Activated CD8-positive, alpha-beta T cell treated with anti-CD3 and anti-CD28 coated beads, Interleukin-2, amount 10 ng/mL, durations not matched to agents 7 days and 5 days (primary cell): ENCODE results near the gene FSCN2. TPM values are rescaled to one million over a fixed set of nuclear protein-coding genes. Genes with fewer than 3 reads are reported as not detected.
A peak's percentile ranks its signal among the peaks of the same experiment; 100 is the strongest.

ENCODE experiments used
- ATAC-seq: fragments of 150-1000 bp; cut with Tn5 transposase; one replicate; pipeline ENCODE4 v1.10.0; 2021; ENCODE audit warnings: moderate library complexity
- CTCF ChIA-PET: fragments of 350-600 bp; sonication (Branson Sonifier 250); formaldehyde crosslinking; loops from one replicate; lab custom pipeline; 2021; ENCODE audit warnings: antibody characterized with exemption; lab: Charles Lee
- POLR2A ChIA-PET: fragments of 350-600 bp; sonication (Branson Sonifier 250); formaldehyde crosslinking; loops from one replicate; lab custom pipeline; 2021; ENCODE audit warnings: antibody characterized with exemption; lab: Charles Lee
- DNase-seq: peaks from one replicate; pipeline ENCODE4 v3.0.0-alpha.2; 2020
- H3K27ac Mint-ChIP-seq: one replicate; pipeline ENCODE4 v1.8.0; 2021; ENCODE audit warnings: mild to moderate bottlenecking, mixed read lengths
- H3K27me3 Mint-ChIP-seq: one replicate; pipeline ENCODE4 v1.8.0; 2021; ENCODE audit warnings: low read depth, mixed read lengths
- H3K36me3 Mint-ChIP-seq: one replicate; pipeline ENCODE4 v1.8.0; 2021; ENCODE audit warnings: low read depth, mixed read lengths
- H3K4me1 Mint-ChIP-seq: one replicate; pipeline ENCODE4 v1.8.0; 2021; ENCODE audit warnings: low read depth, mixed read lengths
- H3K4me3 Mint-ChIP-seq: one replicate; pipeline ENCODE4 v1.8.0; 2021; ENCODE audit warnings: mild to moderate bottlenecking, mixed read lengths
- H3K9me3 Mint-ChIP-seq: one replicate; pipeline ENCODE4 v1.8.0; 2022; ENCODE audit warnings: mixed read lengths; ENCODE audit not compliant: insufficient read depth
- total RNA-seq, 2 experiments: library from RNA; stranded (reverse); gene quantifications; one replicate each; pipeline ENCODE4 v1.2.3, GENCODE V29; 2021

Gene FSCN2
- total RNA-seq, 2 experiments from 2014 or later, result 0.52 to 0.74 TPM

DNA sequence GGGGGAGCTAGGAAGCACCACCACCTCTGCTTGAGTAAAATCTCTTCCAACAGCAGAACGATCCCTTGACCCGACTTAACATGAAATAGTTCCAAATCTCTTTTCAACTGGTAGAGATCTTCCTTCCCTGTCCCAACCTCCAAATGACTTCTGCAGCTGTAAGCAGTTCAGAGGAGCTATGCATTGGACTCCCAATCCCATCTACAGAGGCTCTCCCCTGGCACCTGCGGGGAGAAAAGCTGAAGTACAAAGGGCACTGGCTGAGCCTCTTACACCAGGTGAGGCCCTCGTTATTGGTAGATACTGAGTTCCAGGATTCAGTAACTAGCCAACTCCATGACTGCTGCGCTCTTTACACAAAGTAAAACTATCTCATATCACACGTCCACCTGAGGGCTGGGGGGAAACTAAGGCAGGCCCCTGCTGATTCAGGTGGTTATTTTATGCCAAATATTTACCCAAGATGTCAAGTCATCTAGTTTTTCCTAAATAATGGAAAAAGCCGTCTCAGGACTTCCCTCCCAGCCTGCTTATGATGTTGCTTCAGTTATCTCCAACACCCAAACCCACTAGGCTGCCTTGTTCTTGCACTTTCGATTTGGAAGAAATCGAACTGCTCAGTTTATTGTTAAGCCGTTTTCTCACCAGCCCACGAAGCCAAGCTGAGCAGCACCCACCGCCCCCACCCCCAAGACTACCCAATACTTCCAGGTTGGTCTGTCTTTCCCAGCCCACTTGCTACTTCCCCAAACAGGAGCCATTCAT, 18.8 kb upstream of the FSCN2 start:
- H3K9me3 Mint-ChIP-seq, result no peaks in the 10 kb centered on the region
- H3K4me3 Mint-ChIP-seq, result peak overlapping the region; percentile 95
- ChIA-PET POLR2A (interaction anchor here (0.6 to 3.3 kb wide), 6 partner anchors 11 to 361 kb away, joined by 4 to 18 read pairs (median 5); partner anchors contain the start of gene SLC38A10), CTCF (interaction anchor here (0.8 to 2.1 kb wide), 5 partner anchors 25 to 256 kb away, joined by 3 to 7 read pairs (median 3); partner anchors contain the start of genes FAAP100 and SLC38A10)
- H3K27ac Mint-ChIP-seq, result peak overlapping the region; percentile 96
- peaks cover 18% of the 10 kb centered on the region for H3K4me1 Mint-ChIP-seq
- ATAC-seq (no peak), DNase-seq (no peak)
- peaks cover 4% of the 10 kb centered on the region for H3K27me3 Mint-ChIP-seq
- peaks cover 43% of the 10 kb centered on the region for H3K36me3 Mint-ChIP-seq

DNA sequence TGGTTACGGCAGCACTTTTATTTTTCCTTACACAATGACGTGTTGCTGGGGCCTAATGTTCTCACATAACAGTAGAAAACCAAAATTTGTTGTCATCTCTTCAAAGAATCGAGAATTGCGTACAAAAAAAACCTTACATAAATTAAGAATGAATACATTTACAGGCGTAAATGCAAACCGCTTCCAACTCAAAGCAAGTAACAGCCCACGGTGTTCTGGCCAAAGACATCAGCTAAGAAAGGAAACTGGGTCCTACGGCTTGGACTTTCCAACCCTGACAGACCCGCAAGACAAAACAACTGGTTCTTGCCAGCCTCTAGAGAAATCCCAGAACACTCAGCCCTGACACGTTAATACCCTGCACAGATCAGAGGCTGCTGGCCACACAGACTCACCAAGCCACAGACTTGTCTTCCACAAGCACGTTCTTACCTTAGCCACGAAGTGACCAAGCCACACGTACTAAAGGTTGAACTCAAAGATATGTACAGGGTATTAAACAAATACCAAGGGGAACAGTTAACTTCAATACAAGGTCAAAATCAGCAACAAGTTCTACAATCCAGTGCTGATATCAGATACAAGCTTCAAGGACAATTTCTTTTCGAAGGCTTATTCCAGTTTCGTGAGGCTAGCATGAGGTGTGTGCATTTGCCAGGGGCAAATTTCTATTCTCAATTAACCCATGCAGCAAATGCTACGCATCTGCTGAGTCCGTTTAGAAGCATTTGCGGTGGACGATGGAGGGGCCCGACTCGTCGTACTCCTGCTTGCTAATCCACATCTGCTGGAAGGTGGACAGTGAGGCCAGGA, 18.0 kb upstream of the FSCN2 start:
- Mint-ChIP-seq H3K4me3 (peak overlapping the region; percentile 95), H3K4me1 (peaks cover 18% of the 10 kb centered on the region), H3K36me3 (peaks cover 43% of the 10 kb centered on the region), H3K27ac (peak overlapping the region; percentile 96), H3K9me3 (no peaks in the 10 kb centered on the region), H3K27me3 (no peaks in the 10 kb centered on the region)
- CTCF ChIA-PET, result interaction anchor here (0.6 to 3.9 kb wide), 2 partner anchors 13 to 25 kb away, joined by 3 to 14 read pairs; no protein-coding TSS in a partner anchor
- POLR2A ChIA-PET, result interaction anchor here (0.7 to 3.3 kb wide), 8 partner anchors 11 to 939 kb away, joined by 3 to 18 read pairs (median 6); partner anchors contain the start of gene FAAP100
- no peak for ATAC-seq
- DNase-seq, result no peak

DNA sequence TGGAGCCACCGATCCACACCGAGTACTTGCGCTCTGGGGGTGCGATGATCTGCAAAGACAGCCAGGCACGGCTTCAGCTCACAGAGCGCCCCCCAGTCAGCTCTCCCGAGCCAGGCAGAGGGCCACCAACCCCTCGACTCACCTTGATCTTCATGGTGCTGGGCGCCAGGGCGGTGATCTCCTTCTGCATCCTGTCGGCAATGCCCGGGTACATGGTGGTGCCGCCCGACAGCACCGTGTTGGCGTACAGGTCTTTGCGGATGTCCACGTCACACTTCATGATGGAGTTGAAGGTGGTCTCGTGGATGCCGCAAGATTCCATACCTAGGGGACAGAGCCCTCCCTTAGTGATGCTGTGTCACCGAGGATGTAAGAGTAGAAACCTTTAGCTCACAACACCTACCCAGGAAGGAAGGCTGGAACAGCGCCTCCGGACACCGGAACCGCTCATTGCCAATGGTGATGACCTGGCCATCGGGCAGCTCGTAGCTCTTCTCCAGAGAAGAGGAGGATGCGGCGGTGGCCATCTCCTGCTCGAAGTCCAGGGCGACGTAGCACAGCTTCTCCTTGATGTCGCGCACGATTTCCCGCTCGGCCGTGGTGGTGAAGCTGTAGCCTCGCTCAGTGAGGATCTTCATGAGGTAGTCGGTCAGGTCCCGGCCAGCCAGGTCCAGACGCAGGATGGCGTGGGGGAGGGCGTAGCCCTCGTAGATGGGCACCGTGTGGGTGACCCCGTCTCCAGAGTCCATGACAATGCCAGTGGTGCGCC, 17.2 kb upstream of the FSCN2 start:
- Mint-ChIP-seq H3K4me3 (peak overlapping the region; percentile 95), H3K27ac (peak overlapping the region; percentile 96), H3K27me3 (no peaks in the 10 kb centered on the region), H3K36me3 (peaks cover 45% of the 10 kb centered on the region), H3K4me1 (peaks cover 23% of the 10 kb centered on the region), H3K9me3 (no peaks in the 10 kb centered on the region)
- CTCF ChIA-PET, result interaction anchor here (3.9 kb wide), 1 partner anchor 26 kb away, joined by 14 read pairs; no protein-coding TSS in a partner anchor
- POLR2A ChIA-PET, result interaction anchor here (0.6 to 3.0 kb wide), 7 partner anchors 12 to 416 kb away, joined by 3 to 13 read pairs (median 5); partner anchors contain the start of gene FAAP100
- DNase-seq (peak; percentile 71), ATAC-seq (no peak)

DNA sequence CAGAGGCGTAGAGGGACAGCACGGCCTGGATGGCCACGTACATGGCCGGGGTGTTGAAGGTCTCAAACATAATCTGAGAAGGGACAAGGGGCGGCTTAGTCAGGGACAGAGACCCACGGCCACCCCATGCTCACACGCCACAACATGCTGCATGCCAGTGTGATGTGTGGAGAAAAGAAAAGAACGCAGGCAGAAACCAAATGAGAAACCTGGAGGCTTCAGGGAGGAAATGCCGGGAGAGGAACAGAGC, 16.7 kb upstream of the FSCN2 start:
- ChIA-PET CTCF (interaction anchor here (3.9 kb wide), 1 partner anchor 27 kb away, joined by 14 read pairs; no protein-coding TSS in a partner anchor), POLR2A (interaction anchor here (1.0 to 3.0 kb wide), 6 partner anchors 12 to 40 kb away, joined by 4 to 13 read pairs (median 8); partner anchors contain the start of gene FAAP100)
- no peaks in the 10 kb centered on the region for H3K9me3 Mint-ChIP-seq
- DNase-seq (no peak), ATAC-seq (no peak)
- no peaks in the 10 kb centered on the region for H3K27me3 Mint-ChIP-seq
- peak overlapping the region; percentile 96 for H3K27ac Mint-ChIP-seq
- peaks cover 46% of the 10 kb centered on the region for H3K36me3 Mint-ChIP-seq
- peak overlapping the region; percentile 95 for H3K4me3 Mint-ChIP-seq
- peaks cover 29% of the 10 kb centered on the region for H3K4me1 Mint-ChIP-seq

DNA sequence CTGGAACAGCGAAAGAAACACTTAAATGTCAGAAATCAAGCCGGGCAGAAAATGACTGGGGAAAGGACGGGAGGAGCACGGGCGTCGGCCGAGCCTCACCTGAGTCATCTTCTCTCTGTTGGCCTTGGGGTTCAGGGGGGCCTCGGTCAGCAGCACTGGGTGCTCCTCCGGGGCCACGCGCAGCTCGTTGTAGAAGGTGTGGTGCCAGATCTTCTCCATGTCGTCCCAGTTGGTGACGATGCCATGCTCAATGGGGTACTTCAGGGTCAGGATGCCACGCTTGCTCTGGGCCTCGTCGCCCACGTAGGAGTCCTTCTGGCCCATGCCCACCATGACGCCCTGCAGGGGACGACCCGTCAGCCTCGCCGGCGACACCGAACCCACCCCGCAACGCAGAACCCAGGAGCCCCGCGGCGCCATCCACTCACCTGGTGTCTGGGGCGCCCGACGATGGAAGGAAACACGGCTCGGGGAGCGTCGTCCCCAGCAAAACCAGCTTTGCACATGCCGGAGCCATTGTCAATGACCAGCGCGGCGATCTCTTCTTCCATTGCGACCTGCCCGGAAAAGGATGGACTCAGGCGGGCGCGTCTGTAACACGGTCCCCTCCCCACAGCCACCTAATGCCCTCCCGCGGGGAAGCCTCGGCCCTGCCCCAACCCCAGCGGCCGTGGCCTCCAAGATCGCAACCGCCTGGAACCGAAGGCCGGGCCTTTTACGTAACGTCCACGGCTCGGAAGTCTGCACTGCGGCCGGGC, 16.2 kb upstream of the FSCN2 start:
- ChIA-PET POLR2A (interaction anchor here (0.5 to 3.0 kb wide), 7 partner anchors 11 to 1734 kb away, joined by 3 to 13 read pairs (median 7); partner anchors contain the start of gene FAAP100), CTCF (interaction anchor here (3.9 kb wide), 1 partner anchor 27 kb away, joined by 14 read pairs; no protein-coding TSS in a partner anchor)
- DNase-seq (peak; percentile 64), ATAC-seq (peak; percentile 20)
- H3K36me3 Mint-ChIP-seq, result peaks cover 50% of the 10 kb centered on the region
- H3K9me3 Mint-ChIP-seq, result no peaks in the 10 kb centered on the region
- peak overlapping the region; percentile 95 for H3K4me3 Mint-ChIP-seq
- peak overlapping the region; percentile 96 for H3K27ac Mint-ChIP-seq
- H3K27me3 Mint-ChIP-seq, result no peaks in the 10 kb centered on the region
- peaks cover 32% of the 10 kb centered on the region for H3K4me1 Mint-ChIP-seq

DNA sequence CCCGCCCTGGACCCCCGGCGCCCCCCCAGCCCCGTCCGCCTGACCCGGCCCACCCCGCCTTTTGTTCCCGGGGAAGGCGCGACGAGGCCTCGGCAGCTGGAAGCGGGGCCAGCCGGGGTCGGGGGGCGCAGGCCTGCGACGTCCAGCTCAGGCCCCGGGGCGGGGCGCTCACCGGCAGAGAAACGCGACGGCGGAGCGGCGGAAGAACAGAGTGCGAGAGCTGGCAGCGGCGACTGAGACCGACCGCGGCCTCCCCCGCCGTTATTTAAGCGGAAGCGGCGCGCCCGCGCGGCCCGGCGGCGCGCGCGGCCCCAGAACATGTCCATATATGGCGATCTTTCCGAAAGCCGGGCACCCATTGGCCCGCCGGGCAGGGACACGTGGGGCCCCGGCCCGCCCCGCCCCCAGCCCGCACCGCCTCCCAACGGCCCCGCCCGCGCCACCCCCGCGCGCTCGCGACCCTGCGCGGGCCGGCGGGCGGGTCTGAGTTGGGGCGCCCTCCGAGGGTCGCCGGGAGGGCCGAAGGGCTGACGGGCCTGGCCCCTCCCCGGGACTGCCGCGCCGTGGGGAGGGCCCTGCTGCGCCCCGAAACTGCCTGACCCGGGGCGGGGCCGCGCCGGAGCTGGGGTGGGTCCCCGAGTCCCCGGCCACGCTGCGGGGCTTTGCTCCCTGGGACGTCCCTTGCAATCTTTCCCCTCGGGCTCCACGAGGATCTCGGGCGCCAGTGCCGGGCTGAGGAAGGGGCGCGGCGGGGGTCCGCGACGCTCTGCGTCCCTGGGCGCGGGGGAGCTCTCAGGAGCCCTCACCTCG, 15.4 kb upstream of the FSCN2 start, which contains the start of gene ACTG1:
ACTG1 (minus strand) TSS at position 238 of the 810 bp plus-strand sequence. CDS start 445 bp downstream, outside the sequence.
- H3K27ac Mint-ChIP-seq, result peak within 1 kb of the TSS; percentile 96
- POLR2A ChIA-PET, result interaction anchor here (0.5 to 3.0 kb wide), 9 partner anchors 9 to 1734 kb away, joined by 3 to 13 read pairs (median 4); partner anchors contain the start of gene FAAP100
- H3K4me1 Mint-ChIP-seq, result peaks cover 32% of the 10 kb centered on the region
- ATAC-seq (peak; percentile 59), DNase-seq (peak; percentile 93)
- no peaks in the 10 kb centered on the region for H3K27me3 Mint-ChIP-seq
- H3K4me3 Mint-ChIP-seq, result peak within 1 kb of the TSS; percentile 95
- H3K36me3 Mint-ChIP-seq, result peaks cover 50% of the 10 kb centered on the region
- CTCF ChIA-PET, result interaction anchor here (1.5 to 3.9 kb wide), 2 partner anchors 28 to 220 kb away, joined by 3 to 14 read pairs; no protein-coding TSS in a partner anchor
- no peaks in the 10 kb centered on the region for H3K9me3 Mint-ChIP-seq

DNA sequence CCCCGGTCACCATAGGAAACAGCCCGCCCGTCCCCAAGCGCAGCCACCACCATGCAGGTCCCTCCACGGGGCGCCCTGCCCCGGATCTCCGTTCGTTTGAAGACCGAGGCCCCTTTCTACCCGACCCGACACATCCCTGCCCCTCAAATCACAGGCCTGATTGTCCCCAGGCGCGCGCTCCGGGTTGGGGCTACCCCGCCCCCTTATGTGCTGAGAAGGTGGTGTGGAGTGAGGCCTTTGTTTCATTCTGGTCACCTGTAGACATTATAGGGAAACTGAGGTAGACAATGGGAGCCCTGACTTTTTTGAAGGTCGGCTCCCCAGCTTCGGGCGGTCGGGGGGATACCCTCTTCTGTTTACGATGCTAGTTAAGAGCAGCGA, 14.8 kb upstream of the FSCN2 start:
- H3K9me3 Mint-ChIP-seq, result no peaks in the 10 kb centered on the region
- peak overlapping the region; percentile 94 for H3K27ac Mint-ChIP-seq
- peak; percentile 85 for DNase-seq
- ATAC-seq, result peak; percentile 25
- peaks cover 34% of the 10 kb centered on the region for H3K4me1 Mint-ChIP-seq
- H3K4me3 Mint-ChIP-seq, result peak overlapping the region; percentile 88
- POLR2A ChIA-PET, result interaction anchor here (0.9 to 3.0 kb wide), 6 partner anchors 8 to 356 kb away, joined by 3 to 13 read pairs (median 4); no protein-coding TSS in a partner anchor
- H3K27me3 Mint-ChIP-seq, result no peaks in the 10 kb centered on the region
- H3K36me3 Mint-ChIP-seq, result peaks cover 48% of the 10 kb centered on the region
- CTCF ChIA-PET, result interaction anchor here (1.1 to 3.9 kb wide), 3 partner anchors 28 to 220 kb away, joined by 3 to 14 read pairs (median 3); no protein-coding TSS in a partner anchor

DNA sequence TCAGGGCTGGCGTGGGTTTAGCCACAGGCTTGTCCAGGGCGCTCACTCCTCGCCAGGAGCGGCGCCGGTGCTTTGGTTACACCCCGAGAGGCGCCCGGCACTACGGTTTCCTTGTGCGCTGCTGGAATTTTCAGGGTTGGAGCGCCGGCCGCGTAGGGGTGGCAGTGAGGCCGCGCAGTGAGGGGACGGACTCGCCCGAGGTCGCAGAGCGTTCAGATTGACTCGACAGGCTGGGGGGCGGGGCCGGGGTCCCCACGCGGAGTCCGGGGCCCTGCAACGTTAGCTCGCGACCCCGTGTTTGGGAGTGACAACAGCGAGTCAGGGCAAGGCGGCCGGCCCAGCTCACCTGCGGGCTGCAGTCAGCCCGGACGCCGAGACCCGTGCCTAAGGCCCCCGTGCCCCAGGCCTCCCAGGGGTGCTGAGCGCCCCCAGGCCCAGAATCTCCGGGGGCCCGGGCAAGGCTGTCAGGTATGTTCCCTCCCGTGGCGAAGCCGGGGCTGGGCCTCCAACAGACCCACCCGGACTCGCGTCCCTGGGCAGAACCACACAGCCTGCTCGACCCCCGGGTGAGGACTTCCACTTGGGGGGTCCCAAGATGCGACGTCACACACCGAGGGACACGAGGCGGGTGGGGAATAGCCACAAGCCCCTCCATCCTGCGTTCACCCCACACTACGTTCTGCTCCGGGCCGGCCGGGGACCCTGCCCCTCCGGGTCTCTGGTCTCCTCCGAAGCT, 14.3 kb upstream of the FSCN2 start:
- DNase-seq (peak; percentile 59), ATAC-seq (peak; percentile 2)
- ChIA-PET CTCF (interaction anchor here (1.1 to 3.9 kb wide), 3 partner anchors 29 to 221 kb away, joined by 3 to 14 read pairs (median 3); no protein-coding TSS in a partner anchor), POLR2A (interaction anchor here (0.6 to 2.4 kb wide), 7 partner anchors 8 to 355 kb away, joined by 3 to 9 read pairs (median 4); partner anchors contain the start of genes MRPL12, NDUFAF8 and TEPSIN)
- peak overlapping the region; percentile 88 for H3K4me3 Mint-ChIP-seq
- H3K27ac Mint-ChIP-seq, result peak overlapping the region; percentile 94
- no peaks in the 10 kb centered on the region for H3K27me3 Mint-ChIP-seq
- H3K4me1 Mint-ChIP-seq, result peaks cover 33% of the 10 kb centered on the region
- H3K9me3 Mint-ChIP-seq, result no peaks in the 10 kb centered on the region
- peaks cover 43% of the 10 kb centered on the region for H3K36me3 Mint-ChIP-seq

DNA sequence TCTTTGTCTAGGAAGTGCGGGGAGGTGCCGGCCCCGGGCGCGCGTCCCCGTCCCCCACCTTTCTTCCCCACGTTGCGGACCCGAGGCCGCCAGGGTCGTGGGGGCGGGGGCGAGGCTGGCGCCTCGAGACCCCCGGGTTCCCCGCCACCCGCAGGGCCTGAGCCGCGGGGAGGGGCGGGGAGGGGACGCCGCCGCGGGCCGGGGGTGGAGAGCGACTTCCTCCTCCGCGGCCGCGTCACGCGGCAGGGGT, 13.8 kb upstream of the FSCN2 start:
- peak overlapping the region; percentile 94 for H3K27ac Mint-ChIP-seq
- H3K9me3 Mint-ChIP-seq, result no peaks in the 10 kb centered on the region

More for the DNA sequence above, 13.8 kb upstream of the FSCN2 start:
- Mint-ChIP-seq H3K36me3 (peaks cover 38% of the 10 kb centered on the region), H3K27me3 (no peaks in the 10 kb centered on the region), H3K4me1 (peaks cover 28% of the 10 kb centered on the region), H3K4me3 (peak overlapping the region; percentile 88)
- ChIA-PET CTCF (interaction anchor here (1.1 to 3.9 kb wide), 2 partner anchors 30 to 188 kb away, joined by 3 to 14 read pairs; no protein-coding TSS in a partner anchor), POLR2A (interaction anchor here (0.6 to 1.6 kb wide), 2 partner anchors 188 to 276 kb away, joined by 3 to 5 read pairs; partner anchors contain the start of genes MRPL12, NDUFAF8 and TEPSIN)
- no peak for DNase-seq
- no peak for ATAC-seq
